Lower leg skin (tissue), 3 donors: ENCODE measurements around the gene PCDH15.

Source experiments
- CTCF ChIP-seq, 3 donors: fragments of 450-650 bp; IDR thresholded peaks; one replicate each; pipeline ENCODE4 v1.5.1; 2016; ENCODE audit warnings: antibody characterized with exemption in 3 of 3, mild to moderate bottlenecking in 3 of 3, moderate library complexity in 2 of 3
- POLR2A ChIP-seq, 2 donors: fragments of 450-650 bp; IDR thresholded peaks; one replicate each; pipeline ENCODE4 v1.6.1; 2016 to 2017; ENCODE audit warnings: antibody characterized with exemption in 2 of 2, mild to moderate bottlenecking in 1 of 2, moderate library complexity in 1 of 2

DNA sequence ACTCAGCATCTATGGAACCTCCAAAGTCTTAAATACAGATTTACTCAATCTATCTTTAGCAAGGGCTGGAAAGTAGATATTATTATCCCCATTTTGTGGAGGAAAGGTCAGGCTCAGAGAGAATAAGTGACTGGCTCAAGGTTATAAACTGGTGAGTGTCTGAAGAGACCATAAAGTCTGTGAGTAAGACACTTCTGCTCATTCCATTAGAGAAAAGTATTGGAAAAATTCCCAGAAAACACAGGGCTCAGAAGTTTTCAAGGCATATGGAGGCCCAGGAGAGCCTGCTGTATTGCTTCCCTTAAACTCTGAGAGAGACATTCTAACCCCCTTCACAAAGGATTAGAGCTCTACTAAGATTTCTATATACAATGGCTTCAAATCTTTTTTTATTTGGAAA is 134.8 kb downstream of the PCDH15 start:
- TF ChIP-seq POLR2A (IDR thresholded peaks at IDR 0.05) (no peak), CTCF (IDR thresholded peaks at IDR 0.05) (no peak)
